Activated gamma-delta T cell treated with Interleukin-2 at 50 U/mL for 16 hours (primary cell): ENCODE results near the gene TRIM6.
A peak's percentile ranks its signal among the peaks of the same experiment; 100 is the strongest.
"Not testable (repeated sequence)": the region's sequence is repeated elsewhere in the genome, so short reads cannot be mapped to it uniquely, and the experiment has no call there.

Source experiments
- DNase-seq: peaks from one replicate; pipeline ENCODE4 v3.0.0-alpha.2; 2020

TRIM6 gene

DNA sequence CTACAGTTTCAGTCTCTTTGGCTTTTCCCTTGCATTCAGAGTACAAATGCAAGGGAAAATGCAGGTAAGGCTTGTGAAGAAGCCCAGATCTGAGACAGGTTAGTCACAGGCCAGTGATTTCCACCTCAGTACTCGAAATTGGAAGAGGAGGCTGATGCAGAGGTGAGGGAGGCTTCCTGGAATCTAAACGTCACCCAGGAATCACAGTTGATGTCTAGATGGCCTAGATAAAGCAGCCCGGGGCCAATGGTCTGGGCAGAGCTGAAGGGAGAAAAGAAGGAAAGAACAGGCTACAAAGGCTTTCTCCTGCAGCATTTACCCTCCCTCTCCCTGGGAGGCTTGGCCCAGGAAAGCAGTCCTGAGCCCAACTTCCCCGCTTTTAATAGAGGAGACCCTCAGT is 8.5 kb downstream of the TRIM6 start:
- no peak for DNase-seq

DNA sequence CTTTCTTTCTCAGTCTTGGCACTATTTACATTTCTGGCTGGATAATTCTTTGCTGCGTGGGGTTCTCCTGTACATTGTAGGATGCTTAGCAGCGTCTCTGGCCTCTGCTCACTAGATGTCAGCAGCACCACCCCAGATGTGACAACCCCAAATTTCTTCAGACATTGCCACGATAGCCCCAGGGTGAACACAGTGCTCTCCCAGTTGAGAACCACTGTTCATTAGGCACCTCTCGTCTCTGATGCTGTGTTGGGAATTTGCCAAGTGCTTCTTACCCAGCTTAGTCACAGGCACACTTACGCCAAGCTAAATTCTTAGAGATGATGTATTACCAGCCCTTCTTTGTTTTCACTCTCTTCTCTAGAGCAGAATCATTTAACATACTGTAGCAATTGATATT is 9.4 kb downstream of the TRIM6 start:
- no peak for DNase-seq

DNA sequence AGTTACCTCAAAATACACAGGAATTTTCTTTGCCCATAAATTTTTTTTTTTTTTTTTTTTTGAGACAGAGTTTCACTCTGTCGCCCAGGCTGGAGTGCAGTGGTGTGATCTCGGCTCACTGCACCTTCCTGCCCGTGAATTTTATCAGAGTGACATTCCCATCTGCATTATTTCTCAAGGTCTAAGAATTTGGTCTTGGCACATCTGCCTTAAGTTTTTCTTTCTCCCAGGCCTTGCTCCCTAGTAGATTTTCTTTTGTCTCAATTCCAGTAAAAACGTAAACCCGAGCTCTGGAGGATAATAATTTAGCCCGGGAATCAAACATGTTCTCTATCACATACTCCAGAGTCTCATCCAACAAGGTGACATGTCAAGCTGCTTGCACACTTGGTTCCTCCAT is 12.4 kb downstream of the TRIM6 start:
- DNase-seq = no peak

DNA sequence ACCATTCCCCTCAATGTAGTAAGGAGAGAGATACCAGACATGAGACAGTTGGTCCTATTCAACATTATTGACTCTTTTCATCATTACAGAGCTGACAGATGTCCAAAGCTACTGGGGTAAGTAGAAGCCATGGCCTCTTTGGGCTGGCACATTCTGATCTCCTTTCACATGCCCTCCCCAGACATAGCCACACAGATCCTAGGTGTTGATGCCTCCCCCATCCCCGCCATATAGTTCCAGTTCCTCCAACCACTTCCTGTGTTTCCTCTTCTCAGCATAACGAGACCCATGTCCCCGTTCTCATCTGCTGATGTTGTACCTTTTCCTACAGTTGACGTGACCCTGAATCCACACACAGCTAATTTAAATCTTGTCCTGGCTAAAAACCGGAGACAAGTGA is 14.0 kb downstream of the TRIM6 start:
- no peak for DNase-seq

DNA sequence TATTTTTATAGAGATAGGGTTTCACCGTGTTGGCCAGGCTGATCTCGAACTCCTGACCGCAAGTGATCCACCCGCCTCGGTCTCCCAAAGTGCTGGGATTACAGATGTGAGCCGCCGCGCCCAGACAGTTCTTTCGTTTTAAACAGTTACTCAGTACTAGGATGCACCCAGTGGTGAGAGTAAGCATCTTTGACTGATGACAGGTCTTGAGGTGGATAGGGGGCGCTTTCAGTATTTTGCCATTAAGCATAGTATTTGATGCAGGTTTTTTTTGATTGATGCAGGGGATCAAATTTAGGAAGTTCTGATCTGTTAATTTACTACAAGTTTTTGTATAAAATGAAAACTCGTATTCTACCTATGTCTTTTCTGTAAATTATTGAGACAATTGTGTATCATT is 15.2 kb downstream of the TRIM6 start:
- DNase-seq = no peak

DNA sequence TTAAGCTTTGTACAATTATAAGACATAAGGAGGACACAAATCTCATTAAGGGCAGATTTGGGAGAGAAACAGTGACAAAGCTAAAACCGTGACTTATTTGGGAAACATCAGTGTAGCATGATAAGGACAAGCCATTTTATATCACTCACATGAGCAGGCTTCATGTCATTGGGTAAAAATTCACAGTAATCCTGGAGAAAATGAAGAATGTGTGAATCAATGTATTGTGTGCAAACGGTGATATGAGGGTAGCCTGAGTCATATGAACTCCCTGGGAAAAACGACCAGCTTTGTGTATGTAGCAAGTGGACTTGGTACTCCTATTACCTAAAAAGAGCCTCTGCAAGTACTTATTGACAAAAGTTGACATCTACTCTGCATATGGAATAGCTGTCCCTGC is 22.4 kb downstream of the TRIM6 start:
- DNase-seq = no peak

DNA sequence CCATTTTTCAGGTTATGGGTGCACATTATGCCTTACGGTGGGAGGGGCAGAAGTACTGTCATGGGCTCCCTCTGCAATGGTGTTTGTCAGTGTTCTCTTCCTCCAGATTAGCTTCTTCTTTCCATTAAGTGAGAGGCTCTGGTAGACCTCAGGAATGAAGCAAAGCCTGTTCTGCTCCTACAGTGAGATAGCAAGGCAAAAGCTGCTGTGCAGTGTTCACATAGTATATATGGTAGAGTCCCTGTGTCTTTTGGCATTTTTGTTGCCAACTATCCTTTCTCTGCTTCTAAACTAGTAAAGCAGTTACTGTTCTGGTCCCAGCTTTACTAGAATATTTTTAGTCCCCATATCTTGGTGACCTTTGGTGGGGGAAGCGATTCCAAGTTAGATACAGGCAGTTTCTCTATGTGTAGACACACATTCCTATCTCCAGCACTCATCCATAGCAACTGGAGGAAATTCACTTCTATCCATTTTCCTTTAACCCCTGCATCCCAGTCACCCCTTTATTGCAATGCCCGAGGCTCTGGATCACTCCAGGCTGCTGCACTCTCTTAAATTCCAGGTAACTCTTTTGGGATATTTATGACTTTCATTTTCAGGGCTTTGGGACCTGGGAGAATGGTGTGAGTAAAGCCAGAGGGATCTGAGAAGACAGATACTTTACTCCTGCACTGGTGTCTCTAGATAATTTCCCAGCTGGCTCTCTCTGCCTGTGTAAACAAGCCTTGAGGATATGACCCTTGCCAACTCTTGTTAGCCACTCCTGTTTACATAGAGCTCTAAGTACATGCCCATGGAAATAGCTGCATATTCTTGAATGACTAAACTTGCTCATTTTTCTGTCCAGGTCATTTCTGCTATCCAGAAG is 24.4 kb downstream of the TRIM6 start:
- no peak for DNase-seq

DNA sequence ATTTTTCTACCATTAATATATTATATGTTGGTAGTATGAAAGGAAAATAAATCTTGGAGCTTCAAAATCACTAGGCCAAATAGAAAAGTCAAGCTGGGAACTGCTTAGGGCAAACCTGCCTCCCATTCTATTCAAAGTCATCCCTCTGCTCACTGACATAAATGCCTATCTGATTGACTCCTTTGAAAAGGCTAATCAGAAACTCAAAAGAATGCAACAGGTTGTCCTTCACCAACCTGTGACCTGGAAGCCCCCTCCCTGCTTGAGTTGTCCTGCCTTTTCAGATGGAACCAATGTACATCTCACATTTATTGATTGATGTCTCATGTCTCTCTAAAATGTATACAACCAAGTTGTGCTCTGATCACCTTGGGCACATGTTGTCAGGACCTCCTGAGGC is 25.1 kb downstream of the TRIM6 start:
- DNase-seq = no peak

DNA sequence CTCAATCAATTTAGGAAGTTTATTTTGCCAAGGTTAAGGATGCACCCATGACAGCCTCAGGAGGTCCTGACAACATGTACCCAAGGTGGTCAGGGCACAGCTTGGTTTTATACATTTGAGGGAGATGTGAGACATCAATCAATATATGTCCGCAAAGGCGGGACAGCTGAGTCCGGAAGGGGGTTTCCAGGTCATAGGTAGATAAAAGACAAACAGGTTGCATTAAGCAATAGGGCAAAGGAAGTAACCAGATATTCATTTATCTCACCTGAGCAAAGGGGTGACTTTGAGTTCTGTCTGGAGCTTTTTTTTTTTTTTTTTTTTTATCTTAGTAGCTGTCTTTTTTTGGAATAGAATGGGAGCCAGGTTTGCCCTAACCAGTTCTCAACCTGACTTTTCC is 26.4 kb downstream of the TRIM6 start:
- no peak for DNase-seq

DNA sequence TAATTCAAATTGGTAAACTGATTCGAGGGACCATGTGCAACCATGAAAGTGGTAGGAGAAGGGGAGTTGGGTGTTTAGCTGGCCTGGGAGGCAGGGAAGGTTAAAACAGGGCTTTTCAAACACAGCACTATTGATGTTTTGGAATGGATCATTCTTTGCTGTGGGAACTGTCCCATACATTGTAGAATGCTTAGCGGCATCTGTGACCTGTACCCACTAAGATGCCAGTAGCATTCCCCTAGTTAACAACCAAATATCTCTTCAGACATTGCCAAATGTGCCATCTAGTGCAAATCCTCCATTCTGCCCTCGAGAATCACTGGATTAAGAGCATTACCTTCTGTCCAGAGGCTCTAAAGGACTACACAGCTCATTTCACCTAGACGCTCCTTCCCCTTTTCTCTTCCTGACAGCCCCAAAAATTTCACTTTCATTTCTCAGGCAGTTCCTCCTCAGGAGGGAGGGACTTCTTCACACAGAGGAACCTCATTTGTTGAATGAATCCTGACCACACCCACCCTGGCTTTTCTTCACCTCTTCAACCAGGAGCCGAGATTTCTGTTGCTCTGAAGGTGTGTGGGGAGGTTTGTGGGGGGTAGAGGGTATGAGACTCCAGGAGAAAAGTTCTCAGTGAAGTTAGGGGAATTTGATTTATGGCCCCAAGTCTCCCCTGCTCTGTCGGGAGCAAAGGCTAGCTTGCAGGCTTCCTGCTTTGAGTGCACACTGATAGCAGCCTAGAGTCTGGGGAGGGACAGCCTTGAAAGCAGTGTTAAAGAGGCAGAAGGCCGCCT is 28.2 kb downstream of the TRIM6 start, which contains the start of gene TRIM34:
TRIM34 (plus strand) TSS at position 513 of the 791 bp plus-strand sequence. CDS start 7,331 bp downstream, outside the sequence.
- DNase-seq = peak; percentile 55

DNA sequence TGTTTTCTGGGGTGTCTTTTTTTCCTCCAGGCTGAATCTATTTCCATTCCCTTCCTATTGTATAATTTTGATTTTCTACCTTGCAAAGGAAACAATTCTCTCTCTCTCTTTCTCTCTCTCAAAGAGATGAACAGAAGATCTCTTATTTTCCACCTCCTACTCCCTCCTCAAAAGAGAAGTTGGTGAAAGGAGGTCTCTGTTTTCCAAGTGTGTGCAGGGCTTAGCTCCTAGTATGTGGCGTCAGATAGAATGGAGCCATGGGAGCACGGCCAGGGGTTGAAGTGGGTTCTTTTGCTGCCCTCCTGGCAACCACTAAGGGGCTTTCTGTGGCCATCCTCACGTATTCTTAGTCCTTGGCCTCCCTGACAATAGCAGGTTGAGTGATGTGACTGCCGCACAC is 28.8 kb downstream of the TRIM6 start:
- no peak for DNase-seq

DNA sequence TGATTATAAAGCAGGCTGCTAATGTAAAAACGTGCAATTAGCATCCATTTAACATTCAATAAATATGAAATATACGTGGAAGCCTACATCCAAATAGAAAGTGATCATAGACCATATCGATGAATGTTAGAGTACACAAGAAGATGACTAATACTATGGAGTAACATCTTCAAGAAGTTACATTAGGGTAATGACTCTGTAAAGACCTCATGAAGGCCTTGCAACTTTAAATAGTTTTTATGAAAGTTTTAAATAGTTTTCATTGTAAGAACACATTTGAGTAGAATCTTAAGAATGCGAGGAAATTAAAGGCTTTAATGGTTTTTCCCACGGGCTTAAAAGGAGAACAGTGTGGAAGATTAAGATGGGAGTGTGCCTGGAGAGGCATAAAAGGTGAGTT is 29.8 kb downstream of the TRIM6 start:
- no peak for DNase-seq

DNA sequence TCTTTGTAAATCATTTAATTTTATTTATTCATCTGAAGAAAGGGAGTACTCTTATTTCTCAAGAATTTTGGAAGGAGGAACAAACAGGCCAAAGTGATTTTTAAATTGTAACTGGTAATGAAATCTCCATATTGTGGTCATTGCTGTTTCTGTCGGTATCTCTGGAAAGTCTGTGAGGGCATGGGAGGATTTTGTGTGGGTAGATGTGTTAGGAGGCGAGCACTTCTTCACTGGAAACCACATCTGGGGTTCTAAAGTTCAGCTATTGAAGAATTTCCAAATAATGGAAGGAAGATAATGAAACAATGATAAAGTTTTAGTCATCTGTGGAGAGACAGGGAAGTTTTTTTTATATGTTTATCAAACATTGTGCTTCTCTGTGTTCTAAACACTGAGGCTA is 35.0 kb downstream of the TRIM6 start:
- no peak for DNase-seq

DNA sequence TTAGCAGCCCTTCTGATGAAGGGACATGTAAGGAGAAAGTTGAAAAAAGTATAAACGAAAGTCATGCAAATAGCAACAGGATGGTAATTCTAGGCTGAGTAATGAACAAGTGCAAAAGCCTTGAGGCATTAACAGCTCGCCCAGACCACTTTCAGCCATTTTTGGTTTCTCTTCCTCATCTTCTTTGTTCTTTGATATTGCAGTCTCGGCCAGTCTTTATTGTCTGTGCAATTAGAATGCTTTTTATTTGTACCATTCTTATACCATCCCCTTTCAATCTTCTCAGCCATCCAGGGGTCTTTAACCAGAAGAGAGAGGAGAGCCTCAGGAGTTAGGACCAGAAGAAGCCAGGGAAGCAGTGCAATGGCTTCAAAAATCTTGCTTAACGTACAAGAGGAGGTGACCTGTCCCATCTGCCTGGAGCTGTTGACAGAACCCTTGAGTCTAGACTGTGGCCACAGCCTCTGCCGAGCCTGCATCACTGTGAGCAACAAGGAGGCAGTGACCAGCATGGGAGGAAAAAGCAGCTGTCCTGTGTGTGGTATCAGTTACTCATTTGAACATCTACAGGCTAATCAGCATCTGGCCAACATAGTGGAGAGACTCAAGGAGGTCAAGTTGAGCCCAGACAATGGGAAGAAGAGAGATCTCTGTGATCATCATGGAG is 35.7 kb downstream of the TRIM6 start:
- DNase-seq = no peak

DNA sequence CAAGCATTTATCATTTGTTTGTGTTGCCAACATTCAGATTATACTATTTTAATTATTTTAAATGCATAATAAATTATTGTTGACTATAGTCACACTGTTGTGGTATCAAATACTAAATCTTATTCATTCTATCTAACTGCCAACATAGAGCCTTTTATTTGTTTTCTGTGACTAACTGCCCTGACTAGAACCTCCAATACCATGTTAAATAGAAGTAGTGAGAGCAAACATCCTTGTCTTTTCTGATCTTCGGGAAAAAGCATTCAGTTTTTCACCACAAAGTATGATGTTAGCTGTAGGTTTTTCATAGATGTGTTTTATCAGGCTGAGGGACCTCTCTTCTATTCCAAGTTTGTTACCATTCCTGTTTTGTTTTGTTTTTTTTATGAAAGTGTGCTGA is 43.5 kb downstream of the TRIM6 start:
- DNase-seq = no peak

DNA sequence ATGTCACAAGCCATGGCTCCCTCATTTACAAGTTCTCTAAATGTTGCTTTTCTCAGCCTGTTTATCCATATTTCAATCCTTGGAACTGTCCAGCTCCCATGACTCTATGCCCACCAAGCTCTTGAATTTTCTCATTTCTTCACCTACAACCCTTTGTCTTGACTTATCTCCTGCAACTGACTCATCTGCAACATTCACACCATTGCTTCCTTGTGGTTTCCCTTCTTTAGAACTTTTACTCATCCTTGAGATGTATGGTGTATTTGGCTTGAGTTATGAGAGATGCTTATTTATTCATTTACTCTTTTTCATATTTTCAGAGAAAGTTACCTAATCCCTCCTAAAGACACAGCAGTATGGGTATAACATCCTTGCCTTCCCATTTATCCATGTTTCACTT is 47.1 kb downstream of the TRIM6 start:
- no peak for DNase-seq

DNA sequence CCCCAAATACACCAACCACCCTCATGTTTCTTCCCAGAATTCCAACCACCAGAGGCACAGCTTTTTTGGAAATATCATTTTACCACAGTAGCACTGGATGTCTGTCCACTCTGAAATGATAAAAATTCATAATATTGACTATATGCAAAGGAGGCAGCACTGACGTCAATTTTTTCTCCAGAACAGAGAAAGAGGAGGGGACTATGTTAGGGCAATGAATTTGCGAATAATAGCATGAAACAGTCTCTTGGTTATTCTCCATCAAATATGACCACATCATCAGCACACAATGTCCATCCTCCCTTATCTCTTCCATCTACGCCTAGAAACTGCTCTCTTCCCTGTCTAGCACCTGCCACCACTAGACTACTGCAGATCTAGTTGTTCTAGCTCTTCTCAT is 49.7 kb downstream of the TRIM6 start:
- DNase-seq = no peak

DNA sequence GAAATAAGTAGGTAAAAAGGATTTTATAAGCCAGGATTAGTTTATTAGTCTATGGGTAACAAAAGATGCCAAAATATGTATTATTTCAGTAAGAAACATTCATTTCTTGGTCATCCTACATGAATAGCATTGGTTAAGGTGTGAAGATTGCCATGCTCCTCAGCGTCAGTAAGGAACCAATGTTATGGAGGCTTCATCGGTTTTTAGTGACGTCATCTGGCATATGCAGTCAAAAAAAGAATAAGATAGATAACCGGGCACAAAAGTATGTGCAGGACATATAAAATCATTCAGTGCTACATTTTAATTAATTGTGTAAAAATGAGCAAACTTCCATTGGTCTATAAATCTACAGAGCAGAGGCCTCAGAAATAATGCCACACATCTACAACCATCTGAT is 59.0 kb downstream of the TRIM6 start:
- DNase-seq = no peak

DNA sequence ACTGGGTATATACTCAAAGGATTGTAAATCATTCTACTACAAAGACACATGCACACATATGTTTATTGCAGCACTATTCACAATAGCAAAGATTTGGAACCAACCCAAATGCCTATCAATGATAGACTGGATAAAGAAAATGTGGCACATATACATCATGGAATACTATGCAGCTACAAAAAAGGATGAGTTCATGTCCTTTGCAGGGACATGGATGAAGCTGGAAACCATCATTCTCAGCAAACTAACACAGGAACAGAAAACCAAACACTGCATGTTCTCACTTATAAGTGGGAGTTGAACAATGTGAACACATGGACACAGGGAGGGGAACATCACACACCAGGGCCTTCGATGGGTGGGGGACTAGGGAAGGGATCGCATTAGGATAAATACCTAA is 60.5 kb downstream of the TRIM6 start:
- not testable (repeated sequence) for DNase-seq

DNA sequence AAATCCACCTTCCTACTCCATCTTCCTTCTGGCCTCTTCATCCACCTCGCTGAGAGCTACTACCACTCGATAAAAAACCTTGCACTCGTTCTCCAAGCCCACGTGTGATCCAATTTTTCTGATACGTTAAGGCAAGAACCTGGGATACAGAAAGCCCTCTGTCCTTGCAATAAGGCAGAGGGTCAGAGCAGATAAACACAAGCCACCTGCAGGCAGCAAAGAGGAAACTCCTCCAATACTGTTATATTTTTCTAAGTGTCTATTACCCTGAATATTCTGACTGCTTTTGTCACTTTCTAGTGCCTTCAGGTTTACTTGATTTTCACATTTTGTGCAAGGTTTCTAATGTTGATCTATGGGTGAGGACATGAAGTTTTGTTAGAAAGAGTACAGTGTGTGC is 61.9 kb downstream of the TRIM6 start:
- DNase-seq = no peak
